ENCODE measurements around the gene CHMP3. TPM values are rescaled to one million over a fixed set of nuclear protein-coding genes. Genes with fewer than 3 reads are reported as not detected.
A peak's percentile ranks its signal among the peaks of the same experiment; 100 is the strongest.

Gene CHMP3
- total RNA-seq, 1 experiment from 2014 or later, result 63.4 TPM

- Histone ChIP-seq H4K20me1 (ENCODE audit: insufficient read depth) (no peaks in the 10 kb centered on the region), H3K9me3 (ENCODE audit: control insufficient read depth in 1 of 2, insufficient read depth in 1 of 2, low read depth in 1 of 2, low read length in 2 of 2) (peaks cover 0 to 5% of the 10 kb centered on the region in 2 experiments; a peak in 1 of 4 replicates), H3K4me1 (ENCODE audit: control insufficient read depth in 1 of 2, insufficient read depth in 2 of 2, low read length in 2 of 2) (no peaks in the 10 kb centered on the region), H3K4me2 (ENCODE audit: low read length) (no peak overlapping the region), H3K79me2 (ENCODE audit: insufficient read depth, low read length) (no peaks in the 10 kb centered on the region), H2AFZ (ENCODE audit: low read depth, low read length, poor library complexity, severe bottlenecking) (no peak overlapping the region), H3K36me3 (ENCODE audit: control insufficient read depth in 1 of 2, insufficient read depth in 2 of 2, low read length in 2 of 2) (no peaks in the 10 kb centered on the region; a peak in 1 of 4 replicates), H3K9me2 (ENCODE audit: insufficient read depth) (no peaks in the 10 kb centered on the region), H3K9ac (ENCODE audit: low read length) (no peak overlapping the region), H3K27ac (ENCODE audit: low read depth, low read length) (no peak overlapping the region), H3K27me3 (ENCODE audit: insufficient read depth, low read length) (no peaks in the 10 kb centered on the region), H3K4me3 (replicated peaks in 1 of 2; ENCODE audit: low read depth in 1 of 2, low read length in 2 of 2) (no peak overlapping the region)
- peak; percentile 42; the same call in 1 of the 2 replicates for ATAC-seq
- intact Hi-C loops (cut with micrococcal nuclease), result no loop called here
- CTCF ChIA-PET, result no interaction called here
- DNase-seq (ENCODE audit: low read depth, low spot score), result no peak
- BruUV-seq (replicated peaks), result no TSS peak
- RAD21 ChIA-PET (ENCODE audit: low non-redundant PET in 1 of 2, low total read pairs in 2 of 2, uncharacterized antibody in 2 of 2, unreplicated experiment in 2 of 2), result no interaction called here
- POLR2A ChIA-PET, result no interaction called here
- TF ChIP-seq CTCF (IDR thresholded peaks at IDR 0.05 in 2 of 3, conservative IDR thresholded peaks at IDR 0.05 in 1 of 3; ENCODE audit: borderline replicate concordance in 1 of 3, insufficient read depth in 1 of 3, low read depth in 2 of 3, low read length in 2 of 3) (peak; percentile 7 to 39 (median 37); a peak in 3 of 6 replicates), RAD21 (IDR thresholded peaks at IDR 0.05; ENCODE audit: low read depth) (peak; percentile 44), SIN3A (IDR thresholded peaks at IDR 0.05; ENCODE audit: low read depth) (no peak)
Observed at GRCh38 chr2:86518481-86518880, 44.8 kb downstream of the CHMP3 start.

GRCh38 chr2:86513948-86514660 is 49.1 kb downstream of the CHMP3 start:
- ATAC-seq (no peak), DNase-seq (ENCODE audit: low read depth, low spot score) (no peak)
- Histone ChIP-seq H3K4me1 (ENCODE audit: control insufficient read depth in 1 of 2, insufficient read depth in 2 of 2, low read length in 2 of 2) (no peaks in the 10 kb centered on the region), H3K27me3 (ENCODE audit: insufficient read depth, low read length) (no peaks in the 10 kb centered on the region), H3K36me3 (ENCODE audit: control insufficient read depth in 1 of 2, insufficient read depth in 2 of 2, low read length in 2 of 2) (peaks cover 0 to 5% of the 10 kb centered on the region in 2 experiments; a peak in 2 of 4 replicates), H3K4me3 (replicated peaks in 1 of 2; ENCODE audit: low read depth in 1 of 2, low read length in 2 of 2) (no peak overlapping the region), H3K4me2 (ENCODE audit: low read length) (no peak overlapping the region), H3K9me2 (ENCODE audit: insufficient read depth) (no peaks in the 10 kb centered on the region), H3K27ac (ENCODE audit: low read depth, low read length) (no peak overlapping the region), H3K9me3 (ENCODE audit: control insufficient read depth in 1 of 2, insufficient read depth in 1 of 2, low read depth in 1 of 2, low read length in 2 of 2) (no peaks in the 10 kb centered on the region; a peak in 1 of 4 replicates), H3K9ac (ENCODE audit: low read length) (no peak overlapping the region), H2AFZ (ENCODE audit: low read depth, low read length, poor library complexity, severe bottlenecking) (no peak overlapping the region), H3K79me2 (ENCODE audit: insufficient read depth, low read length) (no peaks in the 10 kb centered on the region), H4K20me1 (ENCODE audit: insufficient read depth) (no peaks in the 10 kb centered on the region)
- ChIA-PET POLR2A (no interaction called here), CTCF (no interaction called here), RAD21 (ENCODE audit: low non-redundant PET in 1 of 2, low total read pairs in 2 of 2, uncharacterized antibody in 2 of 2, unreplicated experiment in 2 of 2) (no interaction called here)
- TF ChIP-seq POLR2A (IDR thresholded peaks at IDR 0.05; ENCODE audit: borderline replicate concordance, extremely low read depth, insufficient read depth, insufficient read length) (no peak), ATF3 (IDR thresholded peaks at IDR 0.05) (no peak), CEBPB (IDR thresholded peaks at IDR 0.05; ENCODE audit: low read depth) (no peak), YY1 (IDR thresholded peaks at IDR 0.05; ENCODE audit: extremely low read depth, insufficient replicate concordance, low read depth, low read length) (no peak), JUND (IDR thresholded peaks at IDR 0.05) (no peak), CBX3 (IDR thresholded peaks at IDR 0.05; ENCODE audit: low read depth) (no peak), ZNF274 (IDR thresholded peaks at IDR 0.05; ENCODE audit: low read depth, low read length) (no peak), TCF7L2 (IDR thresholded peaks at IDR 0.05; ENCODE audit: borderline replicate concordance, extremely low read depth, insufficient read depth, insufficient read length) (no peak), RAD21 (IDR thresholded peaks at IDR 0.05; ENCODE audit: low read depth) (no peak), REST (IDR thresholded peaks at IDR 0.05; ENCODE audit: low read depth) (no peak)
- intact Hi-C loops (cut with micrococcal nuclease), result no loop called here
- no TSS peak for BruUV-seq (replicated peaks)

Measured in HCT116 (cell line).